A549 (cell line): ENCODE results near the gene TMEM269. TPM values are rescaled to one million over a fixed set of nuclear protein-coding genes. Genes with fewer than 3 reads are reported as not detected.
A peak's percentile ranks its signal among the peaks of the same experiment; 100 is the strongest.

Experiments
- ATAC-seq, 2 experiments: fragments of 200-7000 bp in 1 of 2; fragments of >200 bp in 1 of 2; cut with Nextera tagmentation in 1 of 2; cut with Tn5 transposase in 1 of 2; 3 replicates each; pipeline versions ENCODE4 v1.8.0 to v1.9.1; 2018 to 2020; ENCODE audit warnings: mild to moderate bottlenecking in 1 of 2, moderate library complexity in 1 of 2
- CTCF ChIA-PET: fragments of 300-600 bp; sonication (Branson Sonifier 250); formaldehyde crosslinking; extraction: SDS; loops from one replicate; lab custom pipeline; 2021; ENCODE audit warnings: antibody characterized with exemption, inconsistent platforms; lab: Yijun Ruan, JAX
- POLR2A ChIA-PET: fragments of 350-600 bp; formaldehyde crosslinking; extraction: SDS; loops from one replicate; lab custom pipeline; 2021; ENCODE audit warnings: antibody characterized with exemption, inconsistent platforms; lab: Yijun Ruan, JAX
- DNase-seq, 2 experiments: peaks; one replicate each; pipeline versions ENCODE4 v3.0.0 to v3.0.0-alpha.2; 2011 to 2016; ENCODE audit warnings: low read depth in 1 of 2, low spot score in 1 of 2
- FAIRE-seq: peaks from 2 replicates; lab custom pipeline; 2011; peaks lifted over from hg19 to GRCh38; lab: Jason Lieb, UNC
- H3K27ac ChIP-seq, 2 experiments: fragments of >200 bp; sonication (Bioruptor Twin); formaldehyde crosslinking; 3 replicates each; pipeline ENCODE4 v1.5.1; 2016 to 2017
- H3K4me1 ChIP-seq: fragments of >200 bp; sonication (Bioruptor Twin); formaldehyde crosslinking; 3 replicates; pipeline ENCODE4 v1.6.1; 2016
- H3K4me2 ChIP-seq: fragments of >200 bp; sonication (Bioruptor Twin); formaldehyde crosslinking; 3 replicates; pipeline ENCODE4 v1.6.1; 2016
- H3K4me3 ChIP-seq: fragments of >200 bp; sonication (Bioruptor Twin); formaldehyde crosslinking; 3 replicates; pipeline ENCODE4 v1.5.1; 2016
- H3K9me3 ChIP-seq: fragments of >200 bp; sonication (Bioruptor Twin); formaldehyde crosslinking; 3 replicates; pipeline ENCODE4 v1.6.1; 2016
- BHLHE40 ChIP-seq: IDR thresholded peaks from 2 replicates; pipeline ENCODE4 v1.6.1; 2012; ENCODE audit warnings: low read depth, low read length, inconsistent platforms
- CEBPB ChIP-seq, 2 experiments: fragments of >200 bp in 1 of 2; sonication (Bioruptor Twin) in 1 of 2; formaldehyde crosslinking in 1 of 2; IDR thresholded peaks; 2 replicates each; pipeline ENCODE4 v1.6.1; 2012 to 2016
- ESRRA ChIP-seq: fragments of 150-350 bp; IDR thresholded peaks from 2 replicates; pipeline ENCODE4 v1.6.1; 2014; ENCODE audit warnings: mild to moderate bottlenecking, low read length, borderline replicate concordance
- FOSB ChIP-seq: fragments of 250-450 bp; sonication (Bioruptor Pico); IDR thresholded peaks from 2 replicates; pipeline ENCODE4 v1.5.0; 2020; ENCODE audit warnings: mild to moderate bottlenecking, moderate library complexity
- GATA3 ChIP-seq: IDR thresholded peaks from 2 replicates; pipeline ENCODE4 v1.6.1; 2012; ENCODE audit warnings: borderline replicate concordance
- HES2 ChIP-seq: fragments of >200 bp; sonication (Bioruptor Twin); formaldehyde crosslinking; IDR thresholded peaks from 2 replicates; pipeline ENCODE4 v1.6.1; 2016
- HEYL ChIP-seq: fragments of 250-450 bp; sonication (Bioruptor Pico); IDR thresholded peaks from 2 replicates; pipeline ENCODE4 v1.8.0; 2021; ENCODE audit warnings: mild to moderate bottlenecking, moderate library complexity
- HMGXB4 ChIP-seq: fragments of 250-450 bp; sonication (Bioruptor Pico); IDR thresholded peaks from 2 replicates; pipeline ENCODE4 v1.5.0; 2021; ENCODE audit warnings: mild to moderate bottlenecking, moderate library complexity, borderline replicate concordance
- KDM1A ChIP-seq: fragments of 200-600 bp; sonication (generic); IDR thresholded peaks from 2 replicates; pipeline ENCODE4 v1.6.1; 2016; ENCODE audit warnings: low read depth, mild to moderate bottlenecking
- MAX ChIP-seq: IDR thresholded peaks from 2 replicates; pipeline ENCODE4 v1.6.1; 2012
- MYC ChIP-seq: IDR thresholded peaks from 2 replicates; pipeline ENCODE4 v1.6.1; 2012; ENCODE audit warnings: mild to moderate bottlenecking, inconsistent platforms, low read length, improper control_type of control experiment, borderline replicate concordance
- NPAS2 ChIP-seq: fragments of 250-450 bp; sonication (Bioruptor Pico); IDR thresholded peaks from 2 replicates; pipeline ENCODE4 v1.8.0; 2022; ENCODE audit warnings: mild to moderate bottlenecking, moderate library complexity, borderline replicate concordance
- NR3C1 ChIP-seq: fragments of >200 bp; sonication (Bioruptor Twin); formaldehyde crosslinking; IDR thresholded peaks from 3 replicates; pipeline ENCODE4 v1.6.1; 2017
- PBX3 ChIP-seq: IDR thresholded peaks from 2 replicates; pipeline ENCODE4 v1.6.1; 2012
- POLR2AphosphoS2 ChIP-seq: conservative IDR thresholded peaks from 2 replicates; pipeline ENCODE4 v1.6.1; 2012; ENCODE audit warnings: low read length, improper control_type of control experiment, inconsistent platforms
- RAD21 ChIP-seq, 2 experiments: fragments of >200 bp in 1 of 2; sonication (Bioruptor Twin) in 1 of 2; formaldehyde crosslinking in 1 of 2; IDR thresholded peaks in 1 of 2; conservative IDR thresholded peaks in 1 of 2; 2 replicates in 1 of 2; 3 replicates in 1 of 2; pipeline ENCODE4 v1.6.1; 2012 to 2018; ENCODE audit warnings: inconsistent platforms in 1 of 2
- RARB ChIP-seq: fragments of 250-450 bp; sonication (Bioruptor Pico); IDR thresholded peaks from 2 replicates; pipeline ENCODE4 v1.8.0; 2021; ENCODE audit warnings: mild to moderate bottlenecking, moderate library complexity
- REST ChIP-seq: fragments of 200-600 bp; sonication (generic); IDR thresholded peaks from 2 replicates; pipeline ENCODE4 v1.6.1; 2016; ENCODE audit warnings: antibody characterized with exemption, mild to moderate bottlenecking, moderate library complexity
- TFCP2L1 ChIP-seq: fragments of 250-450 bp; sonication (Bioruptor Pico); IDR thresholded peaks from 2 replicates; pipeline ENCODE4 v1.5.0; 2021; ENCODE audit warnings: mild to moderate bottlenecking
- USF2 ChIP-seq: fragments of 450-650 bp; IDR thresholded peaks from 2 replicates; pipeline ENCODE4 v1.6.1; 2014; ENCODE audit warnings: antibody characterized with exemption
- ZC3H11A ChIP-seq: fragments of 450-650 bp; IDR thresholded peaks from 2 replicates; pipeline ENCODE4 v1.6.1; 2014; ENCODE audit warnings: antibody characterized with exemption, mild to moderate bottlenecking
- WGBS: methylation state at CpG from one replicate; pipeline ENCODE4 v1.1.6; 2017; ENCODE audit errors: missing lambda C conversion rate; 5-methylcytosine and 5-hydroxymethylcytosine counted together
- polyA plus RNA-seq, 4 experiments: library from polyadenylated mRNA; depleted of rRNA in 3 of 4; stranded (reverse); fragments of >200 nt; fragmentation: RNase III in 1 of 4; extraction: RNeasy Plus Mini Kit Qiagen cat#74134 plus additional on column Dnase treatment in 1 of 4; gene quantifications; 2 replicates in 3 of 4; 3 replicates in 1 of 4; pipeline ENCODE4 v1.2.3, GENCODE V29; 2011 to 2017

The TMEM269 gene
- polyA plus RNA-seq, 2 of the 4 experiments (the other 2 are of a cell fraction), result 0.21 TPM

- no peak for TF ChIP-seq REST
- TF ChIP-seq KDM1A, result no peak
Measured at GRCh38 chr1:42841010-42841409, 56.2 kb downstream of the TMEM269 start (continued).

- FAIRE-seq (no peak), ATAC-seq (no peak), DNase-seq (no peak)
- Histone ChIP-seq H3K4me2 (no peak overlapping the region), H3K27ac (no peak overlapping the region), H3K9me3 (no peaks in the 10 kb centered on the region), H3K4me1 (peaks cover 8% of the 10 kb centered on the region; the same call in 2 of the 3 replicates), H3K4me3 (no peak overlapping the region)
- POLR2A ChIA-PET, result no interaction called here
- 83% methylated on average over 2 of the region's 2 CpGs for WGBS
- TF ChIP-seq USF2 (no peak), BHLHE40 (no peak), NR3C1 (no peak), HES2 (no peak), RARB (CRISPR knock-in tag) (no peak), PBX3 (no peak)
- CTCF ChIA-PET, result interaction anchor here (1.3 kb wide), 1 partner anchor 11 kb away, joined by 3 read pairs; no protein-coding TSS in a partner anchor
Measured at GRCh38 chr1:42841440-42842147, 56.8 kb downstream of the TMEM269 start.

- POLR2A ChIA-PET, result no interaction called here
- H3K4me3 ChIP-seq, result no peak overlapping the region
- no peaks in the 10 kb centered on the region for H3K9me3 ChIP-seq
- no peak for ATAC-seq
- CTCF ChIA-PET, result interaction anchor here (0.8 to 1.6 kb wide), 3 partner anchors 10 to 229 kb away, joined by 3 to 4 read pairs (median 3); no protein-coding TSS in a partner anchor
- no peak overlapping the region for H3K27ac ChIP-seq
- WGBS, result 69% methylated on average over 4 of the region's 4 CpGs
- TF ChIP-seq USF2 (no peak), CEBPB (IDR thresholded peaks at IDR 0.05) (no peak), RARB (CRISPR knock-in tag) (no peak), POLR2AphosphoS2 (no peak), MAX (no peak), ZC3H11A (no peak), MYC (no peak), GATA3 (no peak), FOSB (CRISPR knock-in tag) (no peak), HMGXB4 (no peak), RAD21 (conservative IDR thresholded peaks at IDR 0.05 in 1 of 2, IDR thresholded peaks at IDR 0.05 in 1 of 2) (no peak), NPAS2 (no peak), TFCP2L1 (CRISPR knock-in tag) (no peak), ESRRA (no peak), HEYL (CRISPR knock-in tag) (no peak)
- TF ChIP-seq, all 56 proteins: peak for 0
- Histone ChIP-seq H3K4me1 (peaks cover 15% of the 10 kb centered on the region; the same call in 2 of the 3 replicates), H3K4me2 (0 out of 3 replicates have a peak overlapping the region, but pooled peaks have one; percentile 17)
- FAIRE-seq (no peak), DNase-seq (no peak)
Measured at GRCh38 chr1:42844592-42845140, 59.9 kb downstream of the TMEM269 start.
